GM12864 (cell line): ENCODE data around the gene RPL39L.
"Not testable (repeated sequence)": the region's sequence is repeated elsewhere in the genome, so short reads cannot be mapped to it uniquely, and the experiment has no call there.

ENCODE experiments used
- DNase-seq: peaks from one replicate; pipeline ENCODE4 v3.0.0-alpha.2; 2011; ENCODE audit warnings: low read depth
- H3K4me3 ChIP-seq: 2 replicates; pipeline ENCODE4 v1.5.1; 2011; ENCODE audit warnings: mild to moderate bottlenecking, low read depth, low read length, control low read depth
- CTCF ChIP-seq: IDR thresholded peaks from 2 replicates; pipeline ENCODE4 v1.5.1; 2011; ENCODE audit warnings: low read depth, mild to moderate bottlenecking, moderate library complexity, low read length, control low read depth, inconsistent platforms; ENCODE audit errors: missing control alignments

The RPL39L gene

GRCh38 chr3:187145149-187145895 is 6.0 kb upstream of the RPL39L start:
- H3K4me3 ChIP-seq: no peak overlapping the region
- no peak for TF ChIP-seq CTCF
- no peak for DNase-seq

- H3K4me3 ChIP-seq: peak overlapping the region; percentile 48; the same call in 1 of the 2 replicates
- DNase-seq: no peak
Measured at GRCh38 chr3:187139895-187140253, 578 bp upstream of the RPL39L start.

GRCh38 chr3:187136936-187137335 is 2.4 kb downstream of the RPL39L start:
- H3K4me3 ChIP-seq: no peak overlapping the region
- no peak for TF ChIP-seq CTCF
- no peak for DNase-seq

More at GRCh38 chr3:187139895-187140253, 578 bp upstream of the RPL39L start:
- TF ChIP-seq CTCF: no peak

GRCh38 chr3:187136337-187136736 is 3.0 kb downstream of the RPL39L start:
- H3K4me3 ChIP-seq: no peak overlapping the region
- no peak for TF ChIP-seq CTCF
- no peak for DNase-seq

GRCh38 chr3:187135172-187135690 is 4.1 kb downstream of the RPL39L start:
- not testable (repeated sequence) for H3K4me3 ChIP-seq, DNase-seq

- not testable (repeated sequence) for H3K4me3 ChIP-seq, DNase-seq
Measured at GRCh38 chr3:187133181-187133580, 6.1 kb downstream of the RPL39L start.

- no peak for TF ChIP-seq CTCF
- no peak overlapping the region for H3K4me3 ChIP-seq
Measured at GRCh38 chr3:187132666-187133065, 6.6 kb downstream of the RPL39L start.

GRCh38 chr3:187131981-187132380 is 7.3 kb downstream of the RPL39L start:
- H3K4me3 ChIP-seq: no peak overlapping the region
- DNase-seq: no peak
- no peak for TF ChIP-seq CTCF

More at GRCh38 chr3:187132666-187133065, 6.6 kb downstream of the RPL39L start:
- DNase-seq: no peak
